HAP-1 (cell line): ENCODE results near the gene B3GLCT.
A peak's percentile ranks its signal among the peaks of the same experiment; 100 is the strongest.
"Not testable (repeated sequence)": the region's sequence is repeated elsewhere in the genome, so short reads cannot be mapped to it uniquely, and the experiment has no call there.

Experiments used
- DNase-seq, 2 experiments: peaks; one replicate each; pipeline ENCODE4 v3.0.0-alpha.2; 2016 to 2020; ENCODE audit warnings: low spot score in 2 of 2
- H3K27me3 ChIP-seq: fragments of 250-450 bp; sonication (Bioruptor Pico); 2 replicates; pipeline ENCODE4 v1.5.1; 2020; ENCODE audit warnings: low read depth, mild to moderate bottlenecking, moderate library complexity
- H3K36me3 ChIP-seq: fragments of 250-450 bp; sonication (Bioruptor Pico); replicated peaks from 2 replicates; pipeline ENCODE4 v1.5.1; 2020; ENCODE audit warnings: mild to moderate bottlenecking
- H3K4me1 ChIP-seq: fragments of 250-450 bp; sonication (Bioruptor Pico); 2 replicates; pipeline ENCODE4 v1.5.1; 2020; ENCODE audit warnings: mild to moderate bottlenecking
- H3K4me3 ChIP-seq: fragments of 250-450 bp; sonication (Bioruptor Pico); 2 replicates; pipeline ENCODE4 v1.5.1; 2020; ENCODE audit warnings: mild to moderate bottlenecking, moderate library complexity
- H3K9me3 ChIP-seq: fragments of 250-450 bp; sonication (Bioruptor Pico); 2 replicates; pipeline ENCODE4 v1.5.1; 2020; ENCODE audit warnings: mild to moderate bottlenecking, moderate library complexity
- in situ Hi-C: fragments of 300-500 bp; cut with MboI; formaldehyde crosslinking; loops from 3 replicates; pipeline ENCODE4 v1.14.3; 2020; ENCODE audit warnings: low sequenced_read_pairs, inconsistent platforms, mixed read lengths

The B3GLCT gene

GRCh38 chr13:31199527-31199848, 287 bp upstream of the B3GLCT start:
- DNase-seq = no peak
- in situ Hi-C loops = no loop called here
- H3K9me3 ChIP-seq = no peaks in the 10 kb centered on the region
- H3K36me3 ChIP-seq = no peaks in the 10 kb centered on the region
- H3K4me3 ChIP-seq = peak overlapping the region; percentile 51
- no peaks in the 10 kb centered on the region for H3K27me3 ChIP-seq
- peaks cover 6% of the 10 kb centered on the region for H3K4me1 ChIP-seq

- peak; percentile 39 to 72 for DNase-seq
- peaks cover 6% of the 10 kb centered on the region for H3K4me1 ChIP-seq
- no peaks in the 10 kb centered on the region for H3K9me3 ChIP-seq
- in situ Hi-C loops = no loop called here
- H3K36me3 ChIP-seq = no peaks in the 10 kb centered on the region
- H3K4me3 ChIP-seq = peak overlapping the region; percentile 51
- H3K27me3 ChIP-seq = no peaks in the 10 kb centered on the region
These were observed 829 bp downstream of the B3GLCT start for GRCh38 chr13:31200637-31200971.

- H3K36me3 ChIP-seq = no peaks in the 10 kb centered on the region
- peak overlapping the region; percentile 51 for H3K4me3 ChIP-seq
- peak in 1 of 2 experiments; percentile 15 for DNase-seq
- in situ Hi-C loops = no loop called here
- H3K9me3 ChIP-seq = no peaks in the 10 kb centered on the region
- H3K27me3 ChIP-seq = no peaks in the 10 kb centered on the region
- H3K4me1 ChIP-seq = peaks cover 6% of the 10 kb centered on the region
These were observed 1.7 kb downstream of the B3GLCT start for GRCh38 chr13:31201341-31202031.

GRCh38 chr13:31204592-31204991, 4.8 kb downstream of the B3GLCT start:
- Histone ChIP-seq H3K9me3 (no peaks in the 10 kb centered on the region), H3K4me1 (peaks cover 2% of the 10 kb centered on the region; the same call in 1 of the 2 replicates), H3K27me3 (no peaks in the 10 kb centered on the region), H3K4me3 (no peak overlapping the region), H3K36me3 (no peaks in the 10 kb centered on the region)
- no peak for DNase-seq
- in situ Hi-C loops = no loop called here

- no peaks in the 10 kb centered on the region for H3K9me3 ChIP-seq
- H3K27me3 ChIP-seq = no peaks in the 10 kb centered on the region
- DNase-seq = no peak
- in situ Hi-C loops = no loop called here
- no peak overlapping the region for H3K4me3 ChIP-seq
- no peaks in the 10 kb centered on the region; the same call in 1 of the 2 replicates for H3K4me1 ChIP-seq
- H3K36me3 ChIP-seq = no peaks in the 10 kb centered on the region
These were observed 8.1 kb downstream of the B3GLCT start for GRCh38 chr13:31207661-31208552.

GRCh38 chr13:31208559-31209122, 8.9 kb downstream of the B3GLCT start:
- Histone ChIP-seq H3K36me3 (no peaks in the 10 kb centered on the region), H3K4me3 (no peak overlapping the region), H3K27me3 (no peaks in the 10 kb centered on the region), H3K4me1 (no peaks in the 10 kb centered on the region; the same call in 1 of the 2 replicates), H3K9me3 (no peaks in the 10 kb centered on the region)
- in situ Hi-C loops = no loop called here
- no peak for DNase-seq

GRCh38 chr13:31209172-31209840, 9.5 kb downstream of the B3GLCT start:
- in situ Hi-C loops = no loop called here
- no peaks in the 10 kb centered on the region for H3K9me3 ChIP-seq
- H3K4me1 ChIP-seq = no peaks in the 10 kb centered on the region; the same call in 1 of the 2 replicates
- H3K4me3 ChIP-seq = no peak overlapping the region
- no peaks in the 10 kb centered on the region for H3K36me3 ChIP-seq
- H3K27me3 ChIP-seq = no peaks in the 10 kb centered on the region
- DNase-seq = peak; percentile 55 to 74

GRCh38 chr13:31209841-31210210, 10.1 kb downstream of the B3GLCT start:
- H3K36me3 ChIP-seq = no peaks in the 10 kb centered on the region
- DNase-seq = no peak
- no peaks in the 10 kb centered on the region; the same call in 1 of the 2 replicates for H3K4me1 ChIP-seq
- H3K4me3 ChIP-seq = no peak overlapping the region
- in situ Hi-C loops = no loop called here
- H3K27me3 ChIP-seq = no peaks in the 10 kb centered on the region
- no peaks in the 10 kb centered on the region for H3K9me3 ChIP-seq

- no peak for DNase-seq
- Histone ChIP-seq H3K27me3 (no peaks in the 10 kb centered on the region), H3K4me3 (no peak overlapping the region), H3K36me3 (no peaks in the 10 kb centered on the region), H3K4me1 (no peaks in the 10 kb centered on the region; the same call in 1 of the 2 replicates), H3K9me3 (no peaks in the 10 kb centered on the region)
- in situ Hi-C loops = no loop called here
These were observed 14.0 kb downstream of the B3GLCT start for GRCh38 chr13:31213651-31214289.

- no peaks in the 10 kb centered on the region for H3K27me3 ChIP-seq
- in situ Hi-C loops = no loop called here
- DNase-seq = no peak
- H3K36me3 ChIP-seq = no peaks in the 10 kb centered on the region
- no peak overlapping the region for H3K4me3 ChIP-seq
- H3K9me3 ChIP-seq = no peaks in the 10 kb centered on the region
- H3K4me1 ChIP-seq = no peaks in the 10 kb centered on the region; the same call in 1 of the 2 replicates
These were observed 14.7 kb downstream of the B3GLCT start for GRCh38 chr13:31214435-31214834.

GRCh38 chr13:31216916-31217315, 17.1 kb downstream of the B3GLCT start:
- H3K27me3 ChIP-seq, H3K4me3 ChIP-seq, H3K36me3 ChIP-seq, in situ Hi-C loops, DNase-seq, H3K9me3 ChIP-seq, H3K4me1 ChIP-seq: not testable (repeated sequence)

GRCh38 chr13:31219909-31220598, 20.3 kb downstream of the B3GLCT start:
- in situ Hi-C loops = no loop called here
- Histone ChIP-seq H3K4me1 (no peaks in the 10 kb centered on the region), H3K36me3 (no peaks in the 10 kb centered on the region), H3K9me3 (no peaks in the 10 kb centered on the region), H3K27me3 (no peaks in the 10 kb centered on the region), H3K4me3 (no peak overlapping the region)
- no peak for DNase-seq

GRCh38 chr13:31221057-31221456, 21.3 kb downstream of the B3GLCT start:
- no peaks in the 10 kb centered on the region for H3K9me3 ChIP-seq
- H3K36me3 ChIP-seq = no peaks in the 10 kb centered on the region
- no peaks in the 10 kb centered on the region for H3K4me1 ChIP-seq
- no peak overlapping the region for H3K4me3 ChIP-seq
- no peaks in the 10 kb centered on the region for H3K27me3 ChIP-seq
- in situ Hi-C loops = no loop called here
- no peak for DNase-seq
